ENCODE data around the gene TBC1D22A. TPM values are rescaled to one million over a fixed set of nuclear protein-coding genes. Genes with fewer than 3 reads are reported as not detected.

The TBC1D22A gene
- total RNA-seq, 8 experiments from 2014 or later, result 6.6 to 31.4 (median 12.3) TPM

- in situ Hi-C loops (cut with MboI; ENCODE audit: low pct_unique_long_range_greater_than_20kb in 2 of 9, low sequenced_read_pairs in 9 of 9, unreplicated experiment in 9 of 9), result no loop called here
- Histone ChIP-seq H3K27ac (no peak overlapping the region), H3K4me3 (no peak overlapping the region), H3K4me1 (replicated peaks in 1 of 2) (no peaks in the 10 kb centered on the region)
- no peak for ATAC-seq (replicated peaks in 6 of 8)
- 40 to 70% (median 55%) methylated on average over 1 to 2 of the region's 35 CpGs; no CpG with 5 or more reads in 6 of the 10 experiments for WGBS, 10 experiments
These were observed 426.8 kb downstream of the TBC1D22A start for GRCh38 chr22:47189056-47189916.

- Histone ChIP-seq H3K4me3 (no peak overlapping the region), H3K4me1 (replicated peaks in 1 of 2) (no peaks in the 10 kb centered on the region), H3K27ac (no peak overlapping the region)
- in situ Hi-C loops (cut with MboI; ENCODE audit: low pct_unique_long_range_greater_than_20kb in 2 of 9, low sequenced_read_pairs in 9 of 9, unreplicated experiment in 9 of 9), result no loop called here
- WGBS, 10 experiments, result 58 to 100% (median 80%) methylated on average over 1 to 8 of the region's 23 CpGs; no CpG with 5 or more reads in 3 of the 10 experiments
- ATAC-seq (replicated peaks in 6 of 8), result no peak
These were observed 428.0 kb downstream of the TBC1D22A start for GRCh38 chr22:47190276-47190956.

GRCh38 chr22:47190957-47191670 lies 428.7 kb downstream of the TBC1D22A start:
- in situ Hi-C loops (cut with MboI; ENCODE audit: low pct_unique_long_range_greater_than_20kb in 2 of 9, low sequenced_read_pairs in 9 of 9, unreplicated experiment in 9 of 9), result no loop called here
- 40 to 80% (median 73%) methylated on average over 2 to 3 of the region's 11 CpGs; no CpG with 5 or more reads in 5 of the 10 experiments for WGBS, 10 experiments
- Histone ChIP-seq H3K4me1 (replicated peaks in 1 of 2) (no peaks in the 10 kb centered on the region), H3K27ac (no peak overlapping the region), H3K4me3 (no peak overlapping the region)
- no peak for ATAC-seq (replicated peaks in 6 of 8)

GRCh38 chr22:47191671-47192650 lies 429.5 kb downstream of the TBC1D22A start:
- peak in 1 of 8 experiments; percentile 24 for ATAC-seq (replicated peaks in 6 of 8)
- H3K4me3 ChIP-seq, result no peak overlapping the region
- no peaks in the 10 kb centered on the region for H3K4me1 ChIP-seq (replicated peaks in 1 of 2)
- no peak overlapping the region for H3K27ac ChIP-seq
- in situ Hi-C loops (cut with MboI; ENCODE audit: low pct_unique_long_range_greater_than_20kb in 2 of 9, low sequenced_read_pairs in 9 of 9, unreplicated experiment in 9 of 9), result no loop called here
- 40 to 57% (median 50%) methylated on average over 1 to 2 of the region's 25 CpGs; no CpG with 5 or more reads in 7 of the 10 experiments for WGBS, 10 experiments

GRCh38 chr22:47192651-47193437 lies 430.4 kb downstream of the TBC1D22A start:
- no peak for ATAC-seq (replicated peaks in 6 of 8)
- H3K4me3 ChIP-seq, result no peak overlapping the region
- WGBS, 10 experiments, result 73% methylated on average over 6 of the region's 32 CpGs; no CpG with 5 or more reads in 9 of the 10 experiments
- no peak overlapping the region for H3K27ac ChIP-seq
- peaks cover 0 to 9% of the 10 kb centered on the region in 2 donors for H3K4me1 ChIP-seq (replicated peaks in 1 of 2)
- in situ Hi-C loops (cut with MboI; ENCODE audit: low pct_unique_long_range_greater_than_20kb in 2 of 9, low sequenced_read_pairs in 9 of 9, unreplicated experiment in 9 of 9), result no loop called here

- no peak for ATAC-seq (replicated peaks in 6 of 8)
- in situ Hi-C loops (cut with MboI; ENCODE audit: low pct_unique_long_range_greater_than_20kb in 2 of 9, low sequenced_read_pairs in 9 of 9, unreplicated experiment in 9 of 9), result no loop called here
These were observed 431.3 kb downstream of the TBC1D22A start for GRCh38 chr22:47193606-47194329.

GRCh38 chr22:47194476-47195155 lies 432.2 kb downstream of the TBC1D22A start:
- H3K4me3 ChIP-seq, result no peak overlapping the region
- 20 to 92% (median 69%) methylated on average over 1 to 3 of the region's 6 CpGs; no CpG with 5 or more reads in 2 of the 10 experiments for WGBS, 10 experiments
- H3K4me1 ChIP-seq (replicated peaks in 1 of 2), result peaks cover 0 to 13% of the 10 kb centered on the region in 2 donors
- H3K27ac ChIP-seq, result no peak overlapping the region
- in situ Hi-C loops (cut with MboI; ENCODE audit: low pct_unique_long_range_greater_than_20kb in 2 of 9, low sequenced_read_pairs in 9 of 9, unreplicated experiment in 9 of 9), result no loop called here
- peak in 2 of 8 experiments; percentile 13 to 34 for ATAC-seq (replicated peaks in 6 of 8)

More at GRCh38 chr22:47193606-47194329, 431.3 kb downstream of the TBC1D22A start:
- 40 to 96% (median 83%) methylated on average over 1 to 7 of the region's 19 CpGs; no CpG with 5 or more reads in 4 of the 10 experiments for WGBS, 10 experiments
- Histone ChIP-seq H3K4me1 (replicated peaks in 1 of 2) (peaks cover 0 to 13% of the 10 kb centered on the region in 2 donors), H3K27ac (no peak overlapping the region), H3K4me3 (no peak overlapping the region)

GRCh38 chr22:47195156-47195483 lies 432.7 kb downstream of the TBC1D22A start:
- H3K27ac ChIP-seq, result no peak overlapping the region
- in situ Hi-C loops (cut with MboI; ENCODE audit: low pct_unique_long_range_greater_than_20kb in 2 of 9, low sequenced_read_pairs in 9 of 9, unreplicated experiment in 9 of 9), result no loop called here
- peaks cover 0 to 13% of the 10 kb centered on the region in 2 donors for H3K4me1 ChIP-seq (replicated peaks in 1 of 2)
- no peak for ATAC-seq (replicated peaks in 6 of 8)
- 40% methylated on average over 1 of the region's 9 CpGs; no CpG with 5 or more reads in 9 of the 10 experiments for WGBS, 10 experiments
- no peak overlapping the region for H3K4me3 ChIP-seq

GRCh38 chr22:47195484-47196165 lies 433.2 kb downstream of the TBC1D22A start:
- Histone ChIP-seq H3K4me1 (replicated peaks in 1 of 2) (peaks cover 0 to 13% of the 10 kb centered on the region in 2 donors), H3K4me3 (no peak overlapping the region), H3K27ac (no peak overlapping the region)
- in situ Hi-C loops (cut with MboI; ENCODE audit: low pct_unique_long_range_greater_than_20kb in 2 of 9, low sequenced_read_pairs in 9 of 9, unreplicated experiment in 9 of 9), result no loop called here
- ATAC-seq (replicated peaks in 6 of 8), result no peak
- WGBS, 10 experiments, result 59 to 89% (median 82%) methylated on average over 1 to 8 of the region's 15 CpGs; no CpG with 5 or more reads in 6 of the 10 experiments

GRCh38 chr22:47196166-47196849 lies 433.9 kb downstream of the TBC1D22A start:
- in situ Hi-C loops (cut with MboI; ENCODE audit: low pct_unique_long_range_greater_than_20kb in 2 of 9, low sequenced_read_pairs in 9 of 9, unreplicated experiment in 9 of 9), result no loop called here
- WGBS, 10 experiments, result 47 to 100% (median 71%) methylated on average over 1 to 4 of the region's 5 CpGs; no CpG with 5 or more reads in 5 of the 10 experiments
- ATAC-seq (replicated peaks in 6 of 8), result no peak
- Histone ChIP-seq H3K4me3 (no peak overlapping the region), H3K4me1 (replicated peaks in 1 of 2) (peaks cover 0 to 13% of the 10 kb centered on the region in 2 donors), H3K27ac (no peak overlapping the region)

All from motor neuron (in vitro differentiated cells).